Endothelial cell (in vitro differentiated cells): ENCODE data around the gene ANO3. TPM values are rescaled to one million over a fixed set of nuclear protein-coding genes. Genes with fewer than 3 reads are reported as not detected.

Experiments
- DNase-seq: peaks from one replicate; pipeline ENCODE4 v3.0.0; 2021; ENCODE audit warnings: low spot score
- H3K27ac Mint-ChIP-seq: one replicate; pipeline ENCODE4 v1.8.0; 2021; ENCODE audit warnings: mixed read lengths, inconsistent platforms; ENCODE audit not compliant: unreplicated experiment
- H3K27me3 Mint-ChIP-seq: one replicate; pipeline ENCODE4 v1.8.0; 2021; ENCODE audit warnings: mild to moderate bottlenecking, moderate library complexity, mixed read lengths, inconsistent platforms; ENCODE audit not compliant: unreplicated experiment
- H3K36me3 Mint-ChIP-seq: one replicate; pipeline ENCODE4 v1.8.0; 2021; ENCODE audit warnings: mild to moderate bottlenecking, low read depth, mixed read lengths, inconsistent platforms; ENCODE audit not compliant: unreplicated experiment
- H3K4me1 Mint-ChIP-seq: one replicate; pipeline ENCODE4 v1.8.0; 2021; ENCODE audit warnings: mild to moderate bottlenecking, mixed read lengths, inconsistent platforms; ENCODE audit not compliant: unreplicated experiment
- H3K4me3 Mint-ChIP-seq: one replicate; pipeline ENCODE4 v1.8.0; 2021; ENCODE audit warnings: mild to moderate bottlenecking, mixed read lengths, inconsistent platforms; ENCODE audit not compliant: unreplicated experiment
- H3K9me3 Mint-ChIP-seq: one replicate; pipeline ENCODE4 v1.8.0; 2021; ENCODE audit warnings: mixed read lengths, inconsistent platforms; ENCODE audit not compliant: unreplicated experiment
- total RNA-seq: library from RNA; stranded (reverse); fragmentation: NEBNext Ultra II Directional; extraction: Animal tissue kit (Norgen Biotek cat#: 25700); gene quantifications from one replicate; pipeline ENCODE4 v1.2.1, GENCODE V29; 2021; ENCODE audit not compliant: unreplicated experiment
- TF ChIP-seq, protein P1 (sequence below): fragments of 200-600 bp; sonication (generic); IDR thresholded peaks from one replicate; pipeline ENCODE4 v1.5.0; 2021; ENCODE audit warnings: antibody characterized with exemption; ENCODE audit not compliant: unreplicated experiment

ANO3 gene
- total RNA-seq, 1 donor from 2014 or later = 0.36 TPM

DNA sequence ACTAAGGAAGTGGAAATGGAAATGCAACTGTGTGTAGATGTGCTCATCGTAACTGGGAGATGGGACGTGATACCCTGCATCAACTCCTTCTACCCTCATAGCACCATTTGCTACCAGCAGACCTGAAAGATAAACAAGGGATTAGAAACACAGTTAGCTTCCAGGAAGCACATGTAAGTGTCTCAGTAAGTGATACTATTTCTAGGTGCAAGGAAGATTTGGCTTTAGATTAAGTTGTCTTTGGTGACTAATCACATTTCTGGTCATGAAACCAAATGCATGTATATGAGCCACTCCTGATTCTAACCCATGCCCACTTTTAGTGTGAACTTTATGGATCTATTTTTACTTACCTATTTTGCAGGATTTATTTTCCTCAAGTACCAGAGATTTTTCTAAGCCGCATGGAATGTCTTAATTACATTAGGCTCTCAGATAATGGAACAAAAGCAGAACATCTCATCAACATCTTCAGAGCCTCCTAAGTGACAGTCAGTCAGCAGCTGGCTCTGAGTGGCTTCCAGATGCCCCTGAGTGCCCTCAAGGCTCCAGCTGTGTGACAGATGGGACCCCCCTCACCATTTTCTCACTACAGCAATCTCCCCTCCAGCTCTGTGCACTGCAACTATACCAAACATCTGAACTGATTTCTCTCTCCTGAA is 368.8 kb downstream of the ANO3 start:
- H3K4me1 Mint-ChIP-seq = no peaks in the 10 kb centered on the region
- DNase-seq = no peak
- H3K36me3 Mint-ChIP-seq = no peaks in the 10 kb centered on the region
- H3K27ac Mint-ChIP-seq = no peak overlapping the region
- TF ChIP-seq, protein P1, sequence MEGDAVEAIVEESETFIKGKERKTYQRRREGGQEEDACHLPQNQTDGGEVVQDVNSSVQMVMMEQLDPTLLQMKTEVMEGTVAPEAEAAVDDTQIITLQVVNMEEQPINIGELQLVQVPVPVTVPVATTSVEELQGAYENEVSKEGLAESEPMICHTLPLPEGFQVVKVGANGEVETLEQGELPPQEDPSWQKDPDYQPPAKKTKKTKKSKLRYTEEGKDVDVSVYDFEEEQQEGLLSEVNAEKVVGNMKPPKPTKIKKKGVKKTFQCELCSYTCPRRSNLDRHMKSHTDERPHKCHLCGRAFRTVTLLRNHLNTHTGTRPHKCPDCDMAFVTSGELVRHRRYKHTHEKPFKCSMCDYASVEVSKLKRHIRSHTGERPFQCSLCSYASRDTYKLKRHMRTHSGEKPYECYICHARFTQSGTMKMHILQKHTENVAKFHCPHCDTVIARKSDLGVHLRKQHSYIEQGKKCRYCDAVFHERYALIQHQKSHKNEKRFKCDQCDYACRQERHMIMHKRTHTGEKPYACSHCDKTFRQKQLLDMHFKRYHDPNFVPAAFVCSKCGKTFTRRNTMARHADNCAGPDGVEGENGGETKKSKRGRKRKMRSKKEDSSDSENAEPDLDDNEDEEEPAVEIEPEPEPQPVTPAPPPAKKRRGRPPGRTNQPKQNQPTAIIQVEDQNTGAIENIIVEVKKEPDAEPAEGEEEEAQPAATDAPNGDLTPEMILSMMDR = no peak
- H3K4me3 Mint-ChIP-seq = no peak overlapping the region
- no peaks in the 10 kb centered on the region for H3K9me3 Mint-ChIP-seq
- peaks cover 2% of the 10 kb centered on the region for H3K27me3 Mint-ChIP-seq

DNA sequence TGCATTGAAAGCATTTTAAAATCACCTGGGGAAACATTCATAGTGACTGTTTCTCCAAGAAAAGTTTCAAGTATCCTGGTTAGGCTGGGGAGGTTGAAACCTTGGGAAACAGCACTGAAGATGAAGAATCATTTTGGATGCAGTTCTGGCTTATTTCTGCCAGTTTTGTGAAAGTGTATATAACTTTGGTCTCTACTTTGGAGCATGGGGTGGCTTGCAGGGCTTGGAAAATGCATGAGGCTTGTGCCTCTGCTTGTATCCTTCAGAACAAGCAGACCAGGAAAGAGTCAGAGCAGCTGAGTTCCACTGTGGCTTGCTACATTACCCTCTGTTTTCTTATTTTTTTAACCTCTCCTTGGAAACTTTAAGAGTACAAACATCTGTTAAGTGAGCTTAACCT is 370.5 kb downstream of the ANO3 start:
- no peak for DNase-seq
- no peaks in the 10 kb centered on the region for H3K4me1 Mint-ChIP-seq
- H3K4me3 Mint-ChIP-seq = no peak overlapping the region
- TF ChIP-seq, protein P1 = no peak
- no peaks in the 10 kb centered on the region for H3K9me3 Mint-ChIP-seq
- peaks cover 2% of the 10 kb centered on the region for H3K27me3 Mint-ChIP-seq
- no peaks in the 10 kb centered on the region for H3K36me3 Mint-ChIP-seq
- no peak overlapping the region for H3K27ac Mint-ChIP-seq

DNA sequence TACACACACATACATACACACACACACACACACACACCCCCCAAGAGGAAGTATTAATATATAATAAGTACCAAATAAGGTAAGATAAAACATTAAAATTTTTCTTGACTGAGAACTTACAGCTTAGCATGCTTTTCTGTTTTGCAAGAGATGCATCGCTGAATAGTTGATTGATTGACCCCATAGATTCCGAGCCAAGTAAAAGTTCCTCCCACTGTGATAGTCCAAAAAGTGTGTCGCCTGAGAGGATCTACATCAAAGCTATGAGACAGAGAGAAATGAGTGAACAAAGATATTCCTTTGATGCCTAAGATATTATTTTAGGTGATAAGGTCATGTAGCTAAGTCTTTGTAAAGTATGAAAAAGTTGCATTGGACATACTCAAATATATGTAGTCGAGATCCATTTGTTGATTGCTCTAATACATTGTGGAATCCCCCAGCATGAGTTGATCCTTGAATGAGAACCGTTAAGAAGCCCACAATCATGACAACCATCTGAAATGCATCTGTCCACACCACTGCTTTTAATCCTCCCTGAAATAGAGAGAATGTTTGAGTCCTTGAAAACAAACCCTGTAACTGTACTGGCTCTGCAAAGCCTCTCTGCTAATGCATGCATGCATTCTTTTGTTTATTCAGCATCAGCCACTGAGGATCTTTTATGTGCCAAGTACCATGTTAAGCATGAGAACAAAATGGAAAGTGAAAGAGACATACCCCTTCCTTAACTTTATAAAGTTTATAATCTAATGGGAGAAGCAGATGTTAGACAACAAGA is 371.7 kb downstream of the ANO3 start:
- H3K4me3 Mint-ChIP-seq = no peak overlapping the region
- H3K4me1 Mint-ChIP-seq = no peaks in the 10 kb centered on the region
- H3K27ac Mint-ChIP-seq = no peak overlapping the region
- TF ChIP-seq, protein P1 = no peak
- no peaks in the 10 kb centered on the region for H3K36me3 Mint-ChIP-seq
- no peaks in the 10 kb centered on the region for H3K27me3 Mint-ChIP-seq
- H3K9me3 Mint-ChIP-seq = no peaks in the 10 kb centered on the region
- DNase-seq = no peak

DNA sequence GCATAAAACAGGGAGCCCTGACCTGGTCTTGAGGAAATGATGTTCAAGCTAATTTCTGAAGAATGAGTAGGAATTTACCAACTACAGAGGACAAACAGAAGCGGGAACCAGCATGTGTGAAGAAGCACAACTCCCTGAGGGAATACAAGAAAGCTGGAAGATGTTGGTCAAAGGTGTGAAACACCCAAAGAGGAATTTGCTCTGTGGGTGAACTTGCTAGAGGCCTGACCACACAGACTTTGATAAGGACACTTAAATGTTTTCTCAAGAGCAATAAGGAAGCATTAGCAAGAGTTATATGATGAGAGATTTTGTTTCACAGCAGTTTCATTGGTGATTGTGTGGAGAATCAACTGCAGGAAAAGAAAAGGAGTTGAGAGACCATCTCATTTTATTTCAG is 372.3 kb downstream of the ANO3 start:
- no peak for DNase-seq
- Mint-ChIP-seq H3K36me3 (no peaks in the 10 kb centered on the region), H3K4me3 (no peak overlapping the region), H3K4me1 (no peaks in the 10 kb centered on the region), H3K27me3 (no peaks in the 10 kb centered on the region), H3K9me3 (no peaks in the 10 kb centered on the region), H3K27ac (no peak overlapping the region)
- TF ChIP-seq, protein P1 = no peak

DNA sequence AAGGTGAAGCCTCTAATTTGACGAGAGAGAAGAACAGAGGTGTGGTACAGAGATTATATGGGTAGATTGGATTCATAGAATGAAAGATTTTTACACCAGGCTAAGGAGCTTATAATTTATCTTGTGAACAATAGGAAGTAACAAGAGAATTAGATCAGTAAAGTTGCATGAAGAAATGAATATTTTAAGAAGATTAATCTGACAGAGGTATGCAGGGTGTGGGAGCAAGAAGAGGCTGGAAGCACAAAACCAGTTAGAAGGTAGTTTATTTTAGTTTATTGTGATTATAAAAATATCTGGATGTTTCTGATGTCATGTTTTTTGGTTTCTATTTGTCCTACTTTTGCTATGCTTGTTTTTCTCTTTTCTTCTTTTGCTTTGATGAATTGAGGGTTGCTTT is 374.3 kb downstream of the ANO3 start:
- Mint-ChIP-seq H3K27ac (no peak overlapping the region), H3K27me3 (no peaks in the 10 kb centered on the region), H3K9me3 (no peaks in the 10 kb centered on the region), H3K4me1 (no peaks in the 10 kb centered on the region), H3K36me3 (no peaks in the 10 kb centered on the region), H3K4me3 (no peak overlapping the region)
- DNase-seq = no peak
- TF ChIP-seq, protein P1 = no peak
